ENCODE data around the gene FGD4.

FGD4 gene

DNA sequence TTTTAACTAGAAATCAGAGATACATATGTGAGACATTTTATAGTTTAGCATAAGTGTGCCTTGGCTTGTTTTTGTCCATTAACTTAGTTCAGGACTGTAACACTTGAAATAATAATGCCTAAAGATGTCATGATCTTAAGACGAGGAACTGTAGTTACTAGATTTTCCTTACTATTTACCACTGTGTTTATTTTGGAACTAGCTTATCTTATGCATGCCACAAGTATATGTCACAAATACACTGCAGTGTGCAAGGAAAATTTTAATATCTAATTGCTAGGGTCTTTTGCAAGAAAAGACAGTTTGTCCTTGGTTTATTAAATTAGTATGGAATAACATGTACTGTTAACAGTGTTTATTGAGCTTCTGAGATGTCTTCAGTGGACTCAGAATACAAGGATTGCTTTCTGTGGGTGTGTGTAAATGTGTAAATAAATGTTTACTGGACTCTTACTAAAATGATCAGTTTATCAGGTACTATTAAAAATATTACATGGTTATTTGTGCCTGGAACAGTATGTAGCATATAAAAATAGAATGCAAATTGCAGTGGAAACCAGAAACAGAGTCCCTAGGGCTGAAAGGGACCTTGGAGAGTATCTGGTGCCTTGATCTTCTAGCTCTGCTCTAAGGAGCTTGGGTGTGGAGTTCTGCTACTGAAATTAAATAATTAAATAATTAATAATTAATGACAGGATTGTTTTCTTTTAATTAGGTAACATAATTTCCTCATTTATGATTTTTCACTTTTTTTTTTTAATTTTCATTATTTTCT is 58.1 kb downstream of the FGD4 start:
- no peak for DNase-seq

DNA sequence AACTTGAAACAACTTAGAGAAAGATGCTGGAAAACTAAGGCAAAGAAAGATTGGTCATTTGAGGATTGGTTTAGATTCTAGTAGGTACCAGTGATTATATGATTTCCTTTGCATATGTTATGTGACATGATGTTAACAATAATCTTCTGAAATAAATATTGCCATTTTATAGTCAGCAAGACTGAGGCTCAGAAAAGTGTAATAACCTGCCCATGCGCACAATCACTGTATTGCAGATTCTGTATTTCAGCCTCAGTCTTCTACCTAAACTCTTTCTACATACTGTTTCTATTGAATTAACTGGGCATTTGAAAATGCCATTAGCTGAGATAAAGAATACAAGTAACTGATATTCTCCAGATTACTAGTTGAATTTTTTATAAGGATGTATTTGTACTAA is 61.3 kb downstream of the FGD4 start:
- DNase-seq = no peak

DNA sequence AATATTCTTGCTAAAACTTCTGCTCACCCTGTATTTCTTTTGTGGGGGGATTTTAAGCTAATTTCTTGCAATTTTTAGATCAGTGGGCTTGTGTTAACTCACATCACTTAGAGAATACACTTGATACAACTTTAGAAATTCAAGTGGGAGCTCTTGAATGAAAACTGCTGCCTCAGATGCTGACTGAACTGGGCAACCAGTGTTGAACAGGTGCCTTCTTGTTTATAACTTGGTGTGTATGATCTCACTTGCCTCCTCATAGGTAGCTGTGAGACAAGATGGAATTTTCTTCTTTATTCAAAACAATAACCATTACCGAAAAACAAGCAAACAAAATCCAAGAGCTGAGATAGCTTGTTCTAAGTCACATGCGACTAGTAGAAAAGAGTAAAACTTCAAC is 63.5 kb downstream of the FGD4 start:
- DNase-seq = no peak

DNA sequence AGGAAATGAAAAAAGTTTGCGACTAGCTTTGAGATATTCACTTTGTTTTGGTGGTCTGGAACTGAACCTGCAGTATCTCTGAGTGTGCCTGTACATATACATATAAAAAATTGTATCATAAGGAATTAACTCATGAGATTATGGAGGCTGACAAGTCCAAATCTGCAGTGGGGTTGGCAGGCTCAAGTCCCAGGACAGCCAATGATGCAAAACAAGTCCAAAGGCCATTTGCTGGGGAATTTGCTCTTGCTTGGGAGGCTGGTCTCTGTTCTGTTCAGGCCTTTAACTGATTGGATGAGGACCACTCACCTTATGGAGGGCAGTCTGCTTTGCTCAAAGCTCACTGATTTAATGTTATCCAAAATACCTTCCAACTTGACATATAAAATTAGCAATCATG is 66.8 kb downstream of the FGD4 start:
- no peak for DNase-seq

DNA sequence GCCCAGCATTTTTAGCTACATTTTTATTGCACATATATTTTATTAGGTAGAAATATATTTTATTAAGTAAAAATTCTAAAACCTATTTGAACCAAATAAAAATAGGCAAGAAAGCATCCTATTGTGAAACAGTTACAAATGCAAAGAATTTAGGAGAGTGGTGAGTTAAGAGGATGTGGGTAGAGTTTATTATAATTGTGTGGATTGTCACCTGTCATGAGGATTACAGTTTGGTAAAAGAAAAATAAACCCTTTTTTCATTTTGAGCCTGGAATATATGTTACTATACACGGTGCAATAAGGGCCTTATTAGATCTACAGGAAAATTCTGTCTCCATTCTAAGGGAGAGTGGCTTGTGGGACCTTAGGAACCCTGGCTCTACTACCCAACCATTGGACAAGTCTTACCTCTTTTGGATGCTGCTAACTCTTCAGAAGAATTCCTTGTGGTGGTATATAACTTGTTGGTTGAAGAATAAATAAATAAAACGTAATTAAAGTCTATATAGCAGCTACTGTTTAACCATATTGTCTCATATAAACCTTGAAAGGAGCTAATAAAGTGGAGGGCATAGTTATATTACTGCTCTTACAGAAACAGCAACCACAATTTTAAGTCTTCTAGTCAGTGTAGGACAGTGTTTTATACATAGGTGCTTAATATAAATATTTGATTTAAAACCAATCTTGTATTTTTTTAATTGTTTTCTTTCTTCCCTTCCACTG is 67.8 kb downstream of the FGD4 start:
- DNase-seq = no peak

DNA sequence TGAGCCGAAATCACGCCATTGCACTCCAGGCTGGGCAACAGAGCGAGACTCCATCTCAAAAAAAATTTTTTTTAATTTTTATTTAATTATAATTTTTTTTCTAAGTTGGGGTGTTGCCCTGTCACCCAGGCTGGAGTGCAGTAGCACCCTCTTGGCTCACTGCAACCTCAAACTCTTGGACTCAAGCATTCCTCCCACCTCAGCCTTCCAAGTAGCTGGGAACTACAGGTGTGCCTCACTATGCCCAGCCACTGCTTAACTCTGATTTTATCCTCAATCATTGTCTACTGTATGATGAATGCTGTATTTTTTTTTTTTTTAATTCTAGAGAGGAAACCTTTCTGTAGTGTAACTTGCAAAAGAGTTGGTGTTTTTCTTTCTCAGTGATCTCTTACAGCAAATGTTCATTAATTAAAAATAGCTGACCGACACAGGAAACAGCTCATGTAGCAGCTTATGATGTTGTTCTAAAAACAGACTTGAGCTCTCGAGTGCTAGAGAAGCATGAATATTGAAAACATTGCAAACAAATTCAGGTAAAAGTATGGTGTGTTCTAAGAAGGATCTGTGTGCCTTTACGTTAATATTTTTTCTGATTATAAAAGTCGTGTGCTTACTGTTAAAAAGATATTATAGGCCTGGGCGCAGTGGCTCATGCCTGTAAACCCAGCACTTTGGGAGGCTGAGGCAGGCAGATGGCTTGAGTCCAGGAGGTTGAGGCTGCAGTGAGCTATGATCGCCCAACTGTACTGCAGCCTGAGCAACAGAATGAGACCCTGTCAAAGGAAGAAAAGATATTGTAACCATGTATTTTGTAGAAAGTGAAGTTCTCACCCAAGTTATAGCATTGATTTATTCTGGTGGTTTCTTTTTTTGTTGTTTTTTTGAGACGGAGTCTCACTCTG is 68.9 kb downstream of the FGD4 start:
- no peak for DNase-seq

DNA sequence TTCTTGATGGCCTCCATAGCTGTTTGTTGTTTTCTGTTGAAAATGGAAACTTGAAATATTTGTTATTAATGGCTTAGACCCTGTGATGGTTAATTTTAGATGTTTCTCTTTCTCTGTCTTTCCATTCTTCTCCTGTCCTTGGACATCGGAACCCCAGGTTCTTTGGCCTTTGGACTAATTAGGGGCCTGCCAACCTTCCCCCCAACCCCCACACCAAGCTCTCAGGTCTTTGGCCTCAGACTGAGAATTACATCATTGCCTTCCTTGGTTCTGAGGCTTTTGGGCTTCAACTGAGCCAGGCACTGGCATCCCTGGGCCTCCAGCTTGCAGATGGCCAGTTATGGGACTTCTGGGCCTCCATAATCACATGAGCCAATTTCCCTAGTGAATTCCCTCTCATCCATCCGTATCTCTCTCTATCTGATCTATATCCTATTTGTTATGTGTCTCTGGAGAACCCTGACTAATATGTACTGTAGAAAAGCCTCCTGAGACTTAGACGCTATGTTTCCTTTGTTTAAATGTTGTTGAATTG is 71.6 kb downstream of the FGD4 start:
- no peak for DNase-seq

DNA sequence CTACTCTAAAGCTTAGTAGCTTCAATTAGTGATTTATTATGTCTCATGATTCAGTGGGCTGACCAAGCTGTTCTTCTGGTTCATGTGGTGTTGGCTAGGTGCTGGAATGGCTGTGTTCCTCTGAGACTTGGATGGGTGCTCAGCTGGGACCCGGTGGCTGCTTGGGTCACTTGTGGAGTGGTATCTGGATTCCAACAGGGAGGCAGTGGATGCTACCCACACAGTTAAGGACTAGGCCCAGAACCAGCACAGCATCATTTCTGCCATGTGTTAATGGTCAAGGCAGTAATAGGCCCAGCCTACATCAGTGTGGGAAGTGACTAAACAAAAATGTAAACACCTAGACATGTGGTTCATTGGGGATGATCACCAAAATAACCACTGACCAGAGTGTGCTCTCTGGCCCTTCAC is 72.2 kb downstream of the FGD4 start:
- no peak for DNase-seq

DNA sequence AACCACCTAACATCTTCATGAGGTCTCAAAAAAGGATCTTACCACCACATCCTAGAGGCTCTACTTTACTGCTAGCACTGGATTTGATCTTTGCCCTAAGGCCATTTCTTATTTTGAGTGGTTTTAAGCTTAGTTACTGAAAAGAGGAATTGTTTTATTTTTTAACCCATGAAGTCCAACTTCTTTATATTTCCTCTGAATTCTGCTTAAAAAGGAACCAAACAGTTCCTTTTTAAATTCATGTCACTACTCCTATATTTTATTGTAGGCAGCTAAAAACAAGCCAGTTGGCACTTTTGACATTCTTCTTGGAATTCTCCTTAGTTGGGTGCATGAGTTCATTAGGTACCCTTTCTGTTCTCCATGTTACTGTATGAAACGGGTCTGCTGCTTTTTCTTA is 76.4 kb downstream of the FGD4 start:
- no peak for DNase-seq

DNA sequence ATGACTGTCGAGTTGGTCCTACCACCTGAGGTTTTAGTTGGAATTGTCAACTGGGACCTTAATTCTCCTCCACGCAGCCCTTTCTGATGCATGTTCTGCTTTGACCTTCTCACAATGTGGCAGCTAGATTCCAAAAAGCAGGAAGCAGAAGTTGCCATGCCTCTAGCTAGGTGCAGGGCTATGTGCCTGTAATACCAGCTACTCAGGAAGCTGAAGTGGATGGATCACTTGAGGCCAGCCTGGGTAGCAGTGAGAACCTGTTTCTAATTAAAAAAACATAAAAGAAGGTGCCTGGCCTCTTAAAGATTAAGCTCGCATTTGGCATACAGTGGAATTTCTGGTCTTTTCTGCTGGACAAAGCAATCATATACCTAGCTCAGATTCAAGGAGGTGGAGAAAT is 77.1 kb downstream of the FGD4 start:
- no peak for DNase-seq

DNA sequence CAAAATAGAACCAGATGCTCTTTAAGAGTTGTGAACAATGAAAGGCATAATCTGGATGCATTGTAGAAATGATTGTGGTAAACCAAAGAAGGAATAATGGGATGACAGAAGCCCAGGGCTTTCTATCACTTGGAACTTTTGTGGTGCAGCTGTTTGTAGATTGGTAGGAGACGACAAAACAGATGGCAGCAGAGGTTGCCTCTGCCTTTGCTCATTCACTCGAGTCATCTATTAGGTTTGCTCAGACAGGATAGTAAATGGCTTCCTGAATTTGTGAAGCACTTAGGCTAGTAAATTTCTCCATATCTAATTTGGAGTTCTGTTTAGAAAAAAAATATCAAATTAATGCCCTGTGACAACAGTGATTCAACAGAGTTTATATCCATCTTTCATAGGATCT is 78.4 kb downstream of the FGD4 start:
- DNase-seq = no peak

DNA sequence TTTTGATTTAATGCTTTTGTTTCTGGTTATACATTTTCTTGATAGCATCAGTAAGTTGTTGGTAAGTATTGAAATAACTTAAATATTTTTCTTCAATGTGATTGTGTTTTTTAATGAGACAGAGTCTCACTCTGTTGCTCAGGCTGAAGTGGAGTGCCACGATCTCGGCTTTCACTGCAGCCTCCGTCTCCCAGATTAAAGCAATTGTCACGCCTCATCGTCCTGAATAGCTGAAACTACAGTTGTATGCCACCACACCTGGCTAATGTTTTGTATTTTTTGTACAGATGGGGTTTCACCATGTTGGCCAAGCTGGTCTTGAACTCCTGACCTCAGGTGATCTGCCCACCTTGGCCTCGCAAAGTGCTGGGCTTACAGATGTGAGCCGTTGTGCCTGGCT is 78.8 kb downstream of the FGD4 start:
- no peak for DNase-seq

DNA sequence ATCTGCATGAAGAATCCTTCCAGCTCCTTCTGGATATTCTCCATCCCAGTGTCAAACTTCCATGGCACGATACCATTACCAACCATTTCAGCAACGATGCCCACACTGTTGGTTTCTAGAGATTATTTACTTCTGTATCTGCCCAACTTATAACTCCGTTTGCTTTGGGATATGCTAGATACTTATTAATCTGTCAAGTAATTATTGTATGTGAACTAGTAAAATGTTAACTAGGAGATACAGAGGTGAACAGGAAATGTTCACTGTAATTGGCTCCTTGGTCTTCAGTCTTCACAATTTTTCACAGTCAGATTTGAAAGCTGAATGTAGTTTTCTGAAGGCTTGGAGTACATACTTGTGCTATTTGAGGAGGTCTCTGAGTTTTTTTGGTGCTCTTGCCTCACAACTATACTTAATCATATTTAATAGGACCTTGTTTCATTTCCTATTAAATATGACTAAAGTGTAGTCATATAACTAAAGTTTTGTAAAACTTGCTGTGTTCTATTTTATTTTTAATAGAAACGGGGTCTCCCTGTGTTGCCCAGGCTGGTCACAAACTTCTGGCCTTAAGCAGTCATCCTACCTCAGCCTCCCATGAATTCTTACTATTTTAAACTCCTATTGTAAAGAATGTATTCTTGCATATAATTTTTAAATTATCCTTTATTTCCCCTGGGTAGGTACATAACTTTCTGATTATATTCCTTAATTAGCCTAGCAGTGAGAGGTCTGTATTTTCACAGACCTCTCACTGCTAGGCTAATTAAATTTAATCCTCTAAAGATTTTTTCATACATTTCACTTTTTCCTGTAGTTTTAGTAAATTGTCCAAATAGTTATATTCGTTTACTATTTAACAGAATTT is 79.7 kb downstream of the FGD4 start:
- no peak for DNase-seq

DNA sequence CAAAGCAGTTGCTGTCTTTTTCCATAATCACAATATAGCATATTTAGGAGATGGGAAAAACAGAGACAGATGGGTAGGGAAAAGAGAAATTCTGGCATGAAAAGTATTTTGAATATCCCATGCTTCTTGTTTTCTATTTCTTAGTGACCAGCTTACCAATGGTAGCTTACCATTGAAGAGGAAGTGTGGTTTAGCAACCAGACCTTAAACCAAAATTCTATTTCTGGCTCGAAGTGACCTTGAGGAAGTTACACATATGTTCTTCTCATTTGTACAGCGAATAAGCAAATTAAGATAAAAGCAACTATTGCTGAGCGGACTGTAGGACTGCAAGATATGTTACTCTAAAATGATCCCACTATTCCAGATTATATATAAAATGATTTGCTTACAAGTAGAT is 82.9 kb downstream of the FGD4 start:
- DNase-seq = no peak

DNA sequence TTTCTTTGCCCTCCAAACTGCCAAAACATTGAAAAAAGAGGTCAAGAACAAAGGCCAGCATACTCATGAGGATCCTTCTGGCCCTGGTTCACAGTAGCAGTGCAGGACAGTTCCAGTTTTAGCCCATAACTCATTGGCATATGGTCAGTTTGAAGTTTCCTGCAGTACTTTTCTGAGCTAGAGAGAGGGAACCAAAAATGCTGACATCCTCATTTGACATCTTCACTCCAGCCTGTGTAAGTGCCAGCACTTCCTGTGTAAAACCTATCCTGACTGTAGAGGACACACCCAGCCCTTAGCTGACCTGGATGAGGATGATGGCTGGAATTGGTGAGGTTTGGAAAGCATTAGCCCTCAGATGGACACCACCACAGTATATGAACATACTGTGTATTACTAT is 84.1 kb downstream of the FGD4 start:
- no peak for DNase-seq

DNA sequence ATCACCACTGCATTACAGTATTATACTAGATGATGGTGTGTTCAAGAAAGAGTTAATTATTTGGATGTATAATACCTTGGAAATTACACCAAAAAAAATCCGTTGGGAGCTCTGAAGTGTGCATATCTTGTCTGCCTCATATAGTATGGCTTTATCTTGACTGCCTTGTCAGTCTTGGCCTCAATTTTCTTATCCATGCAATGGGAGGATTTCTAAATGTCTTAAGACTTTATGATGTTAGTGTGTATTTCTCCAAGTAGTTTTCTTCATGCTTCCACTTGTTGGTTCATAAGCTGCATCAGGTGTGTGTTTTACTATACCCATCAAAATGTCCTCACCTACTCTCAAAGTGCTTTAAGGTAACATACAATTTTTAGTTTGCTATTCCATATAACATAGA is 84.6 kb downstream of the FGD4 start:
- DNase-seq = no peak

DNA sequence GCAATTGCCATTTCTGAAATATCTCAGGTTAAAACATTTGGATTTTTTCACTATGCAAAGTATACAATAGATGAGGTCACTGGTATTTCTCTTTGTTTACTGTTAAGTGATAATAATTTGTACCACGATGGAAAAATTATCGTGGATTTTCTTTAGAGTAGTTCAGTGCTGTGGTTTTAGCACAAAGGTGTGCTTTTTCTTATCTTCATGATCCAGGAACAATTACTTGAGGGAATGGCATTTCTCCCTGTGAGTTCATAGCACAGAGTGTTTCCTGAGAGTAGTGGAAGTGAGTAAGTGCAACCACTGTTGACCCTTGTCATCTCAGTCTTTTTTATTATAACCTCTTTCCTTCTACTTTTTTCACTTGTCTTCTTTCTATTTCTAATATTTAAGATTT is 86.8 kb downstream of the FGD4 start:
- DNase-seq = no peak

DNA sequence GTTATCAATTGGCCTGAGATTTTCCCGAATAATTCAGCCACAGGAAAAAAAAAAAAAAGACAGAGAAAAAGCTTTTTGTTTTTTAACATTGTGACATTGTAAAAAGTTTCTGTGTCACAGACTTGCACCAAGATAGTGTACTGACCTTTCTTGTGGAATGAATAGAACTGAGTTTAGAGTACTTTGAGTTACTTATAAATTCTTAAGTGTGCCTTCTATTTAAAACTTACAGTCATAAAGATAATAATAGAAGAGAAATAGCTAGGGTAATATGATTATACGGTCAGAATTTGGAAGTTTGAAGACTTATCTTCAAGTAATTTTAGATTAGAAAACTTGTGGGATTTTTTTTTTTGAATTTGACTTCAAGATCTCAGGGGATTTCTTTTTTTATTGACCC is 88.8 kb downstream of the FGD4 start:
- no peak for DNase-seq

DNA sequence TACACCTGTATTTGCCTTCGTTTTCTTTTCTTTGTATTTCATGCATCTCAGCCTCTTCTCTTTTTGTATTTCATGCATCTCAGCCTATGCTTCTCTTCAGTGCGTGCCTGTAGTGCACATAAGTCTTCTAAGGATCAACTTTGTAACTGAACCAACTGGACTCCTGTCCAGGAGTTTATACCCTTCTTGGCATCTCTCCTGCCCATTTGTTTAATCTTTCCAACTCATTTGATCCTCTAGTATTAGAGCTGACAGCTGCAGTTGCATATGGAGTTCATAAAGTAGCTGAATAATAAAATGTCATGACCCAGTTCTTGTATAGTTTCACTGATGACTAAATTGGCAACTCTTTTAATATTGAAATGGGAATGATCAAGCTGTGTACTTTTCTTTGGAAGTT is 89.7 kb downstream of the FGD4 start:
- DNase-seq = no peak

DNA sequence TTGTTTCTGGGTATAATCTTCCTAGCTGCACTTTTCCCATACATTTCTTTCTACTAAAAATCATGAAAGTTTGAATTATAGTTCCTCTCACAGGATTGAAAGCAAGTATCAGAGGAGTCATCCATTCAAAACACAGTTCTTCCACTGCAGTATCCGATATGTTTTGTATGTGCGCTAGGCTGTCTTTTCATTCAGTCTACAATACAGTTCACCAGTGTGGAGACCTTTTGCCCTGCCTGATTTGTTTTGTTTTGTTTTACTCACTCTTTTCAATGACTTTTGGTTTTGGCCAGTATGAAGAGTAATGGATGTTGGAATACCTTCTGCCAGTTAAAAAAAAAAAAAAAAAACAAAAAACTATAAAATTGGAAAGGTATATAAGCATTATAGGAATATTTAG is 91.4 kb downstream of the FGD4 start:
- DNase-seq = no peak

DNA sequence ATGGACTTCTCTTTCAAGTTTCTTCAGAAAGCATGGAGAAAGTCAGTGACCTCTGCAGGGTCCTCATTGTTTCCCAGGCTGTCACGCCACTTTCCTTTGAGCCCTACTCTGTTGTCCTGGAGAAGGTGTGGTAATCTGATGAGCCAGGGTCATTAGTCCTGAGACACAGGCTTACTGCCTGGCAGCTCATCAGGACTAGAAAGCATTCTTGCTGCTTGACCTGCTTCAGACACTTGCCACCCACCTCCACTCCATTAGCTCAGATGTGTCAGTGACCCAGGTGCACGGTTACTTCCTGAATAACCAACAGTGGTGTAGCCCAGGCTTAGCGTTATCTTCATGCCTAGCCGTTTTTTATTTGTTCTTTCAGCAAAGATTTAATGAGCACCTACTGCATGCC is 93.9 kb downstream of the FGD4 start:
- DNase-seq = no peak

DNA sequence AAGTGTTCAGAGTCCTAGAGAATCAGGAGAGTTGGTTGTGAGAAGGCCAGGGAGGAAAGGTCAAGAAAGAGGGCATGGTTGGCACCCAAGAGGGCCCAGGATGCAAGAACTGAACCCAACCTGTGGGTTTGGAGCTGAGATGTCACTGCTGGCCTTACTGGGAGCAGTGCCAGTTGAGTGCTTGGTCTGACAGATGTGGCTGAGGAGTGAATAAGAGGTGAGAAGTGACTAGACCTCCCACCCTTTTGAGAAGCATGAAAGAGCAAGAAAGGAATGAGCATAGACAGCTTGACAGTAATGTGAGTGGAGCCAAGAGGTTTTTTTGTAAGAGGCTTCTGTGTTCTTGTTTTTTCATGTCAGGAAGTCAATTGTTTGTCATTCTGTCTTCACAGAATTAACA is 95.3 kb downstream of the FGD4 start:
- no peak for DNase-seq

Data from right hindlimb (tissue), 1 donor.